Measurements from ENCODE around the gene HK2. TPM values are rescaled to one million over a fixed set of nuclear protein-coding genes. Genes with fewer than 3 reads are reported as not detected.

Gene HK2
- total RNA-seq, 2 donors from 2014 or later = 8.7 to 114 TPM

GRCh38 chr2:74834792-74835755, 1.1 kb downstream of the HK2 start:
- WGBS = 2% methylated on average over 63 of the region's 87 CpGs
- TF ChIP-seq POLR2AphosphoS5 (IDR thresholded peaks at IDR 0.05) (no peak), CTCF (IDR thresholded peaks at IDR 0.05) (no peak), POLR2A (IDR thresholded peaks at IDR 0.05) (peak; percentile 48)
- intact Hi-C loops (cut with DNase I) = no loop called here
- peak overlapping the region; percentile 46 to 50 for H3K4me3 ChIP-seq
- H3K36me3 ChIP-seq = no peaks in the 10 kb centered on the region
- DNase-seq (ENCODE audit: low spot score) = no peak
- H3K27ac ChIP-seq = peak overlapping the region in 1 of 2 donors; percentile 67
- H3K4me1 ChIP-seq (replicated peaks) = no peaks in the 10 kb centered on the region
- no peaks in the 10 kb centered on the region for H3K27me3 ChIP-seq (replicated peaks; ENCODE audit: insufficient read depth)
- H3K9me3 ChIP-seq = no peaks in the 10 kb centered on the region

- Histone ChIP-seq H3K4me1 (replicated peaks) (no peaks in the 10 kb centered on the region), H3K9me3 (no peaks in the 10 kb centered on the region), H3K4me3 (peak overlapping the region; percentile 46 to 50), H3K27ac (no peak overlapping the region), H3K27me3 (replicated peaks; ENCODE audit: insufficient read depth) (no peaks in the 10 kb centered on the region), H3K36me3 (no peaks in the 10 kb centered on the region)
- TF ChIP-seq POLR2A (IDR thresholded peaks at IDR 0.05) (no peak), CTCF (IDR thresholded peaks at IDR 0.05) (peak; percentile 29 to 66 (median 47))
- WGBS = 22% methylated on average over 15 of the region's 15 CpGs
- no peak for DNase-seq (ENCODE audit: low spot score)
- intact Hi-C loops (cut with DNase I) = no loop called here
These were observed 2.1 kb downstream of the HK2 start for GRCh38 chr2:74835831-74836674.

- no peaks in the 10 kb centered on the region for H3K4me1 ChIP-seq (replicated peaks)
- no peaks in the 10 kb centered on the region for H3K9me3 ChIP-seq
- no peak for DNase-seq (ENCODE audit: low spot score)
- H3K27me3 ChIP-seq (replicated peaks; ENCODE audit: insufficient read depth) = no peaks in the 10 kb centered on the region
- intact Hi-C loops (cut with DNase I) = no loop called here
- no peak overlapping the region for H3K4me3 ChIP-seq
- TF ChIP-seq POLR2AphosphoS5 (IDR thresholded peaks at IDR 0.05) (no peak), POLR2A (IDR thresholded peaks at IDR 0.05) (no peak), CTCF (IDR thresholded peaks at IDR 0.05) (peak in 1 of 4 experiments; percentile 5)
- H3K36me3 ChIP-seq = no peaks in the 10 kb centered on the region
- H3K27ac ChIP-seq = no peak overlapping the region
- 79% methylated on average over 9 of the region's 9 CpGs for WGBS
These were observed 2.9 kb downstream of the HK2 start for GRCh38 chr2:74836675-74837401.

GRCh38 chr2:74841641-74842040, 7.7 kb downstream of the HK2 start:
- Histone ChIP-seq H3K27ac (no peak overlapping the region), H3K4me1 (replicated peaks) (peaks cover 21% of the 10 kb centered on the region), H3K4me3 (no peak overlapping the region), H3K9me3 (no peaks in the 10 kb centered on the region), H3K27me3 (replicated peaks; ENCODE audit: insufficient read depth) (no peaks in the 10 kb centered on the region), H3K36me3 (no peaks in the 10 kb centered on the region)
- WGBS = 92% methylated on average over 2 of the region's 2 CpGs
- intact Hi-C loops (cut with DNase I) = no loop called here
- DNase-seq (ENCODE audit: low spot score) = no peak
- TF ChIP-seq POLR2AphosphoS5 (IDR thresholded peaks at IDR 0.05) (no peak), POLR2A (IDR thresholded peaks at IDR 0.05) (no peak), CTCF (IDR thresholded peaks at IDR 0.05) (no peak)

Data from prostate gland (tissue), 2 donors.